ENCODE data around the gene OSCP1. TPM values are rescaled to one million over a fixed set of nuclear protein-coding genes. Genes with fewer than 3 reads are reported as not detected.

Gene OSCP1
- total and polyA plus RNA-seq, 2 experiments from 2014 or later: 2.2 to 2.6 TPM

GRCh38 chr1:36402504-36402890, 47.8 kb downstream of the OSCP1 start (continued):
- no peak for TF ChIP-seq NANOG (IDR thresholded peaks at IDR 0.05; ENCODE audit: borderline replicate concordance)
- TF ChIP-seq CREB1 (CRISPR knock-in tag; IDR thresholded peaks at IDR 0.05; ENCODE audit: low read depth): no peak
- TF ChIP-seq STAT1 (IDR thresholded peaks at IDR 0.05; ENCODE audit: unreplicated experiment): no peak
- TF ChIP-seq EZH2phosphoT487 (IDR thresholded peaks at IDR 0.05; ENCODE audit: unreplicated experiment): no peak

GRCh38 chr1:36401602-36402503, 48.4 kb downstream of the OSCP1 start:
- Histone ChIP-seq H3F3A (replicated peaks; ENCODE audit: low read depth) (no peaks in the 10 kb centered on the region; the same call in 1 of the 2 replicates), H2AFZ (peak overlapping the region; percentile 95; the same call in 1 of the 2 replicates), H3K27ac (ENCODE audit: low read depth) (0 out of 2 replicates have a peak overlapping the region, but pooled peaks have one; percentile 63), H3K4me2 (peak overlapping the region; percentile 69; the same call in 1 of the 2 replicates), H3K79me2 (replicated peaks; ENCODE audit: insufficient read depth) (0 out of 2 replicates have a peak, but pooled peaks cover under 1% of the 10 kb centered on the region), H3K27me3 (ENCODE audit: insufficient read depth) (no peaks in the 10 kb centered on the region), H3K4me3 (no peak overlapping the region), H4K20me1 (replicated peaks; ENCODE audit: insufficient read depth) (no peaks in the 10 kb centered on the region), H3K36me3 (ENCODE audit: insufficient read depth) (no peaks in the 10 kb centered on the region), H3K9me2 (ENCODE audit: insufficient read depth) (no peaks in the 10 kb centered on the region), H3K4me1 (ENCODE audit: insufficient read depth) (peaks cover 3% of the 10 kb centered on the region)
- H3K27ac Mint-ChIP-seq: no peak overlapping the region
- ATAC-seq (no peak), DNase-seq (ENCODE audit: low spot score) (no peak)
- no peaks in the 10 kb centered on the region for H3K36me3 Mint-ChIP-seq (ENCODE audit: low read depth)
- H3K9me3 Mint-ChIP-seq: 0 out of 3 replicates have a peak, but pooled peaks cover 4% of the 10 kb centered on the region
- H3K4me3 Mint-ChIP-seq: peak overlapping the region; percentile 56
- no peak for TF ChIP-seq CTCF (conservative IDR thresholded peaks at IDR 0.05; ENCODE audit: low read depth in 2 of 2)
- no peak for TF ChIP-seq POLR2AphosphoS5 (IDR thresholded peaks at IDR 0.05; ENCODE audit: low read depth)
- TF ChIP-seq NANOG (IDR thresholded peaks at IDR 0.05; ENCODE audit: borderline replicate concordance): no peak
- TF ChIP-seq CREB1 (CRISPR knock-in tag; IDR thresholded peaks at IDR 0.05; ENCODE audit: low read depth): no peak
- no peak for TF ChIP-seq JUNB (IDR thresholded peaks at IDR 0.05; ENCODE audit: unreplicated experiment)
- no peak for TF ChIP-seq ZNF114 (CRISPR knock-in tag; IDR thresholded peaks at IDR 0.05)
- TF ChIP-seq STAT1 (IDR thresholded peaks at IDR 0.05; ENCODE audit: unreplicated experiment): no peak
- TF ChIP-seq EZH2phosphoT487 (IDR thresholded peaks at IDR 0.05; ENCODE audit: unreplicated experiment): no peak
- peaks cover 14% of the 10 kb centered on the region for H3K27me3 Mint-ChIP-seq (ENCODE audit: insufficient read depth, low read depth, poor library complexity)
- H3K4me1 Mint-ChIP-seq: peaks cover 3% of the 10 kb centered on the region

GRCh38 chr1:36400825-36401601, 49.2 kb downstream of the OSCP1 start:
- H3K27me3 Mint-ChIP-seq (ENCODE audit: insufficient read depth, low read depth, poor library complexity): peaks cover 14% of the 10 kb centered on the region
- Histone ChIP-seq H3K79me2 (replicated peaks; ENCODE audit: insufficient read depth) (peaks cover 7% of the 10 kb centered on the region; the same call in 1 of the 2 replicates), H3K36me3 (ENCODE audit: insufficient read depth) (no peaks in the 10 kb centered on the region), H3K4me2 (peak overlapping the region; percentile 69), H3K4me1 (ENCODE audit: insufficient read depth) (peaks cover 8% of the 10 kb centered on the region), H3K27me3 (ENCODE audit: insufficient read depth) (no peaks in the 10 kb centered on the region), H4K20me1 (replicated peaks; ENCODE audit: insufficient read depth) (no peaks in the 10 kb centered on the region), H3F3A (replicated peaks; ENCODE audit: low read depth) (no peaks in the 10 kb centered on the region; the same call in 1 of the 2 replicates), H3K4me3 (0 out of 2 replicates have a peak overlapping the region, but pooled peaks have one; percentile 31), H2AFZ (peak overlapping the region; percentile 95), H3K9me2 (ENCODE audit: insufficient read depth) (no peaks in the 10 kb centered on the region), H3K27ac (ENCODE audit: low read depth) (0 out of 2 replicates have a peak overlapping the region, but pooled peaks have one; percentile 63)
- H3K9me3 Mint-ChIP-seq: 0 out of 3 replicates have a peak, but pooled peaks cover 4% of the 10 kb centered on the region
- H3K36me3 Mint-ChIP-seq (ENCODE audit: low read depth): no peaks in the 10 kb centered on the region
- peak; percentile 87 for DNase-seq (ENCODE audit: low spot score)
- H3K4me1 Mint-ChIP-seq: peaks cover 9% of the 10 kb centered on the region
- peak overlapping the region; percentile 56 for H3K4me3 Mint-ChIP-seq
- H3K27ac Mint-ChIP-seq: no peak overlapping the region
- peak; percentile 66 for ATAC-seq
- TF ChIP-seq ZNF462 (CRISPR knock-in tag; IDR thresholded peaks at IDR 0.05): no peak
